ENCODE data around the gene TMEM238.

- TF ChIP-seq CTCF (IDR thresholded peaks at IDR 0.05) = no peak
- TF ChIP-seq POLR2A (IDR thresholded peaks at IDR 0.05) = no peak
Measured at GRCh38 chr19:55408533-55408872, 24.4 kb upstream of the TMEM238 start.
